NOMO-1 (cell line): ENCODE results near the gene CCDC40.
A peak's percentile ranks its signal among the peaks of the same experiment; 100 is the strongest.
"Not testable (repeated sequence)": the region's sequence is repeated elsewhere in the genome, so short reads cannot be mapped to it uniquely, and the experiment has no call there.

Experiments
- DNase-seq, 2 experiments: peaks; one replicate each; lab custom pipeline; 2025; ENCODE audit not compliant: unreplicated experiment in 2 of 2; lab: John Stamatoyannopoulos, UW

Gene CCDC40

DNA sequence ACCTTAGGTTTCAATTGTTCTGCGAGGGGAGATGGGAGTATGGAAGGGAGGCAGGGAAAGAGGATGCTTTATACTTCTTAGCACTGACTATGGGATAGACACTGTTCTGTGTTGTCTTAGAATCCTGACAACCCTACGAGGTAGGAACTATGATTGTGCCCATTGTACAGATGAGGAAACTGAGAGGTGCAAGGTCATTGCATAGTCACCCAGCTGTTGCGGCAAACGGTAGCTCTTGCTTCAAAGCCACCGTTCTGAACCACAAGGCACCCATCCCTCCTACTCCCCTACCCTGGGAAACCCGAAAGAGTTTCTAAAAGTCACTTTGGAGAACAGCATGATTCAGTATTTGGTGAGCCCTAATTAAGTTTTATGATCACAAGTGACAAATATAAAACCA is 7.5 kb downstream of the CCDC40 start:
- DNase-seq = no peak

DNA sequence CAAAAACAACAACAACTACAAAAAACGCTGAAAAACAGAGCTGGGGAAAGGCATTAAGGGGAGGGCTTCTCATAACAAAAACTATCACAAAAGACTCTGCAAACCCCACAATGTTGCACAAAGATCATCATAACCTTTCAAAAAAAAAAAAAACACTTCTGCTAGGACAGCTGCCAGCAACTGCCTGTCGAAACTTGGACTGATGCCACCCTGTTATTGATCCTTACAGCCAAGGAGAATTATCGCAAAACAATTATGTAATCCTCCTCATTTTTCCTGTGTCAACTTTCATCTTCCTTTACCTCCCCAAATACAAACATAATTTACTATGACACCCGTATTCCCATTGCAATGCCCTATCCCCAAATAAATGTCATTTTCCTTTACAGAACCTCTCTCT is 9.3 kb downstream of the CCDC40 start:
- no peak for DNase-seq

DNA sequence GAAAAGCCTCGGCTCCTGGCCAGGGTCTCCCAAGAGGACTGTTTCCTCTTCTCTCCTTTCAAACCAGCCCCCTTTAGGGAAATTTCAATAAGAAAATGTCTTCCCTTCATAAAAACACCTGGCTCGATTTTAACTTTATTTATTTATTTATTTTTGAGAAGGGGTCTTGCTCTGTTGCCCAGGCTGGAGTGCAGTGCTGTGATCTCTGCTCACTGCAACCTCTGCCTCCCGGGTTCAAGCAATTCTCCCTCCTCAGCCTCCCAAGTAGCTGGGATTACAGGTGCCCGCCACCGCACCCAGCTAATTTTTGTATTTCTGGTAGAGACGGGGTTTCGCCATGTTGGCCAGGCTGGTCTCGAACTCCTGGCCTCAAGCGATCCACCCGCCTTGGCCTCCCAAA is 10.3 kb downstream of the CCDC40 start:
- DNase-seq = not testable (repeated sequence)

DNA sequence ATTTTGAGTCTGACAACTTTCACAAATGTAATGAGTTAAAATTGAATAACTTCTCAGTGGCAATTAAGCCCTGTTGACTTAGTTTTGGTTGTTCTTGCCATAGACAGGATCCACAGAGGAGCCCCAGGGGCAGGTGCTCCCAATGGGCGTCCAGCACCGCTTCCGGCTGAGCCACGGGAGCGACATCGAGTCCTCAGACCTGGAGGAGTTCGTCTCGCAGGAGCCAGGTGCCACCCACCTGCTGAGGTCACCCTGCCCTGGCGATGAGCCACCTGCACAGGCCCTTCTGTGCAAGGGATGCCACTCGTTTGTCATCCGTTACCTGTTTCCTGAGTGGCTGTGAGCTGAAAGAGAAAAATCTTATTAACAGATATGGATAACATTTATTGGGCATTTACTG is 10.7 kb downstream of the CCDC40 start:
- DNase-seq = no peak

- DNase-seq = no peak
Measured at GRCh38 chr17:80049986-80050385, 13.5 kb downstream of the CCDC40 start.

- no peak for DNase-seq
Measured at GRCh38 chr17:80050706-80051105, 14.3 kb downstream of the CCDC40 start.

- DNase-seq = no peak
Measured at GRCh38 chr17:80051681-80052080, 15.2 kb downstream of the CCDC40 start.

- DNase-seq = no peak
Measured at GRCh38 chr17:80053102-80053501, 16.7 kb downstream of the CCDC40 start.

GRCh38 chr17:80055597-80055996 is 19.2 kb downstream of the CCDC40 start:
- DNase-seq = no peak

- no peak for DNase-seq
Measured at GRCh38 chr17:80058311-80058955, 22.0 kb downstream of the CCDC40 start.

DNA sequence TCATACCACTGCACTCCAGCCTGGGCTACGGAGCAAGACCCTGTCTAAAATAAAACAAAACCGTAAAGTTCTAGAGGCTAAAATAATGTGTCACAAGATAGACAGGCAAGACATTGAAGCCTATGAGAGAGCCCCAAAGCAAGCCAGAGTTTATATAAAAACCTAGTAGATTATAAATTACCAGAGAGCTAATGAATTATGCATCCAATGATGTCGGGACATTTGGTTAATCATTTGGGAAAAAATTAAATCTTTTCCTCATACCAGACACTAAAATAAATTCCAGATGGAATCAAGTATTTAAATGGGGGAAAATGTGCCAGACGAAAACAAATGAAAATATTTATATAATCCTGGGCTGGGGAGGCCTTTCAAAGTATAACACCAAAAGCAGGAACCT is 24.2 kb downstream of the CCDC40 start:
- DNase-seq = no peak

GRCh38 chr17:80061421-80061820 is 25.0 kb downstream of the CCDC40 start:
- no peak for DNase-seq

GRCh38 chr17:80063830-80064585 is 27.6 kb downstream of the CCDC40 start:
- peak; percentile 29 to 47 for DNase-seq

- no peak for DNase-seq
Measured at GRCh38 chr17:80064696-80065095, 28.3 kb downstream of the CCDC40 start.

DNA sequence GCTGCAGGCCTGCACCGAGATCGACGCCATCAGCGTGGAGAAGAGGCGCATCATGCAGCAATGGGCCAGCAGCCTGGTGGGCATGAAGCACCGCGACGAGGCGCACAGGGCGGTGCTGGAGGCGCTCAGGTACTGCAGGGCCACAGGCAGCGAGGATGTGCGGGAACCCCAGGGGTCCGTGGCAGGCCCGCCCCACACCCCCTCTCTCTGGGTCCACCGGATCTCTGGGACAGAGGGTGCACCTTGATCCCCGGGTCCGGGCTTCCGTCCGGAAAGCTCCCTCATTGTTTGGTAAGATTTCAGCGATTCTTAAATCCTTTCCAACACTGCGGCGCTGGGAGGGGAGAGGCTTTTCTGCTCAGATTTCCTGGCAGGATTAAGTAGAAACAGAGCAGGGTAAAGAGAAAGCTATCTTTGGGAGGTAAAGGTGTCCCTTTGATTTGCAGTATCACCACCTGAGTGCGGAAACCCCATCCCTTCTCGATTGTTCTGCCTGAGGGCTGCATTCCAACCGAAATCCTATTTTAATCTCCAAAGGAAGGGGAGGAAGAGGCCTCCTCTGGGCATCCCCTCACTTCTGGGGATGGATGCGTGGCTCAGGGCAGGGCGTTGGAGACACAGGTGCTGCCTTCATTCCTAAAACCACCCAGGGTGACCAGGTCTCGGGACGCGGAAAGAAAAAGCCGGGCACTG is 29.2 kb downstream of the CCDC40 start:
- DNase-seq = no peak

- DNase-seq = no peak
Measured at GRCh38 chr17:80067393-80067986, 31.0 kb downstream of the CCDC40 start.

DNA sequence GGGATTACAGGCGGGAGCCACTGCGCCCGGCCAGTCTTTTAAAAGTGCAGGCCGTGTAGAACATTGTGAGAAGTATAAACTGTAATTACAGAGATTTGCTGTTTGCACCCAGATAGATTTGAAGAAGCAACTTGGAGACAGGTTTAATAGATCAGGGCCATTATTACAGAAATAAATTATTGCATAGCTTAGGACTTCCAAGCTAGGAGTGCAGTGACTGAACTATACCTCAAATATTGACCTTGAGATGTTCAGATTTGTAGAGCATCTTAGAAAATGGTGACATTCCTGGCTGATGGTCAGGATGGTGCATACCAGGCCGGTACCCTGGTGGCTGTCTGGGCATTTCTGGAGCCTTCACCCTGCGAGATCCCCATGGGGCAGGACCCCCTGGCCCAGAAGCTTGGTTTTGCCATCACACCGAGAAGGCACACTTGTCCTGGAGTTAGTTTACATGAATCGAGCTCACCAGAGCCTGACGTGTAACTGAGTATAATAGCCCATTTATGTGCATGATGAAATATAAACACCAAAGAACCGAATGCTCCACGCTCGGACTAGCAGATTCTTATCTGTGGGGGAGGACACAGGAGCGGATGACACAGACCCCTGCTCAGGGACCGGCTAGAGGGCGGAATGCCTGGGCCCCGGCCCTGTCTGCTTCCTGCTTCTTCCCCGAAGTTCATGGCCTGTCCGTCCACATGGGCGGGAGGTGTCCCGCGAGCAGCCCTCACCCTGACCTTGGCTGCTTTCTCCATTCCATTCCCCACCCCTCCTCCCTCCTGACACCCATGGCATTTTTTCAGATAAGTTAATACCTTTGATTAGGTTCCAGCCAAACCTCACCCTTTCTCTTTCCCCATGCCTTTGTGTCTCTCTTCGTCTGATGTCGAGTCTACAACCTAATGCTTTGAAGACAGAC is 32.1 kb downstream of the CCDC40 start:
- DNase-seq = no peak

GRCh38 chr17:80070375-80071115 is 34.1 kb downstream of the CCDC40 start:
- DNase-seq = no peak

DNA sequence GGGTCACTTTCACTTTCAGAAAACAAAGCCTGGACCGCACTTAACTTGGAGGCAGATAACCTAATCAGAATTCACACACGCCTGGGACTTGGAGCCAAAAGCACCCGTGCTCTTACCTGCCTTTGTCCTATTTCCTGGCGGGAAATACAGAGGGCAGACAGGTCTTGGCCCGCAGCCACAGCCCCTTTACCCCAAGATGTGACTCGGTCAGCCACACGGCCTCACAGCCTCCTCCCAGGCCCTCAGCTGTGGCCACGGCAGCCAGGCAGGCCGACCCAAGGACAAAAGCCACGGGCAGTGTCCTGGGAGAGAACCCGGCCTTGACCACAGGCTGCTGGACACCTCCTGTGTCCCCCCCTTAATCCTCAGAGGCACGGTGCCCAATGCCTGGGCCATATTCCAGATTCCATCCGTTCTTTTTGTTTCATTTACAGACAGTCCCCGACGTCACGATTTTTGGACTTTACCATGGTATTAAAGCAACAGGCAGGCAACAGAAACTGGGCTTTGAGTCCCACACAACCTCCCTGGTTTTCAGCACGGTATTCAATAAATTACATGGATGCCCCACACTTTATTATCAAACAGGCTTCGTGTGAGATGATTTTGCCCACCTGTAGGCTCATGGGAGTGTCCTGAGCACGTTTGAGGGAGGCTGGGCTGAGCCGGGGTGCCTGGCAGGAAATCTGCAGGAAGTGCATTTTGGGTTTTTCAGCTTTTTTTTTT is 34.8 kb downstream of the CCDC40 start:
- no peak for DNase-seq
